GM06990 (cell line): Measurements from ENCODE around the gene SORCS3.

Source experiments
- DNase-seq: peaks from one replicate; pipeline ENCODE4 v3.0.0-alpha.2; 2011; ENCODE audit not compliant: insufficient read length; ENCODE audit errors: extremely low read depth
- H3K27me3 ChIP-seq: replicated peaks from 2 replicates; pipeline ENCODE4 v1.6.0; 2011; ENCODE audit warnings: low read length; ENCODE audit not compliant: control insufficient read depth, insufficient read depth
- H3K36me3 ChIP-seq: 2 replicates; pipeline ENCODE4 v1.5.1; 2011; ENCODE audit warnings: low read length; ENCODE audit not compliant: control insufficient read depth, insufficient read depth
- H3K4me3 ChIP-seq: replicated peaks from 2 replicates; pipeline ENCODE4 v1.5.1; 2011; ENCODE audit warnings: low read depth, mild to moderate bottlenecking, control low read depth, low read length
- CTCF ChIP-seq: IDR thresholded peaks from 2 replicates; pipeline ENCODE4 v1.5.1; 2011; ENCODE audit warnings: low read length, control low read depth, mild to moderate bottlenecking, inconsistent platforms; ENCODE audit not compliant: insufficient read depth, poor library complexity, severe bottlenecking

The SORCS3 gene

GRCh38 chr10:105262666-105263065 lies 621.6 kb downstream of the SORCS3 start:
- no peak for DNase-seq
- Histone ChIP-seq H3K27me3 (no peaks in the 10 kb centered on the region), H3K36me3 (no peaks in the 10 kb centered on the region), H3K4me3 (no peak overlapping the region)
- no peak for TF ChIP-seq CTCF

GRCh38 chr10:105266966-105267539 lies 626.0 kb downstream of the SORCS3 start:
- Histone ChIP-seq H3K27me3 (no peaks in the 10 kb centered on the region), H3K4me3 (no peak overlapping the region), H3K36me3 (no peaks in the 10 kb centered on the region)
- no peak for DNase-seq
- no peak for TF ChIP-seq CTCF

GRCh38 chr10:105268961-105269360 lies 627.9 kb downstream of the SORCS3 start:
- no peak for DNase-seq
- H3K4me3 ChIP-seq: no peak overlapping the region
- TF ChIP-seq CTCF: no peak
- no peaks in the 10 kb centered on the region for H3K27me3 ChIP-seq
- H3K36me3 ChIP-seq: no peaks in the 10 kb centered on the region

GRCh38 chr10:105269689-105270088 lies 628.6 kb downstream of the SORCS3 start:
- DNase-seq: no peak
- Histone ChIP-seq H3K36me3 (no peaks in the 10 kb centered on the region), H3K27me3 (no peaks in the 10 kb centered on the region), H3K4me3 (no peak overlapping the region)
- no peak for TF ChIP-seq CTCF

GRCh38 chr10:105274556-105275070 lies 633.5 kb downstream of the SORCS3 start:
- no peak for TF ChIP-seq CTCF
- Histone ChIP-seq H3K27me3 (no peaks in the 10 kb centered on the region), H3K4me3 (no peak overlapping the region), H3K36me3 (no peaks in the 10 kb centered on the region)
- no peak for DNase-seq

GRCh38 chr10:105278439-105278838 lies 637.3 kb downstream of the SORCS3 start:
- Histone ChIP-seq H3K4me3 (no peak overlapping the region), H3K27me3 (no peaks in the 10 kb centered on the region), H3K36me3 (no peaks in the 10 kb centered on the region)
- TF ChIP-seq CTCF: no peak
- no peak for DNase-seq
